HG03045 (cell line): ENCODE measurements around the gene ALOX15B.
"Not testable (repeated sequence)": the region's sequence is repeated elsewhere in the genome, so short reads cannot be mapped to it uniquely, and the experiment has no call there.

ENCODE experiments used
- ATAC-seq: cut with Tn5 transposase; IDR thresholded peaks from one replicate; pipeline ENCODE4 v1.9.1; 2021; ENCODE audit warnings: mild to moderate bottlenecking, moderate library complexity; ENCODE audit not compliant: unreplicated experiment

ALOX15B gene

GRCh38 chr17:8013731-8014557 lies 24.9 kb upstream of the ALOX15B start:
- ATAC-seq: no peak

GRCh38 chr17:8014558-8014850 lies 24.4 kb upstream of the ALOX15B start:
- no peak for ATAC-seq

GRCh38 chr17:8015236-8015956 lies 23.5 kb upstream of the ALOX15B start:
- ATAC-seq: no peak

GRCh38 chr17:8015957-8016631 lies 22.8 kb upstream of the ALOX15B start:
- no peak for ATAC-seq

- no peak for ATAC-seq
Observed at GRCh38 chr17:8016632-8017424, 22.0 kb upstream of the ALOX15B start.

GRCh38 chr17:8018436-8018835 lies 20.4 kb upstream of the ALOX15B start:
- no peak for ATAC-seq

- ATAC-seq: no peak
Observed at GRCh38 chr17:8019166-8019565, 19.7 kb upstream of the ALOX15B start.

- no peak for ATAC-seq
Observed at GRCh38 chr17:8019665-8020650, 18.9 kb upstream of the ALOX15B start.

GRCh38 chr17:8020776-8021564 lies 17.9 kb upstream of the ALOX15B start:
- no peak for ATAC-seq

GRCh38 chr17:8021565-8022359 lies 17.1 kb upstream of the ALOX15B start:
- no peak for ATAC-seq

GRCh38 chr17:8022360-8023003 lies 16.4 kb upstream of the ALOX15B start:
- no peak for ATAC-seq

- ATAC-seq: not testable (repeated sequence)
Observed at GRCh38 chr17:8024161-8024560, 14.7 kb upstream of the ALOX15B start.

- ATAC-seq: no peak
Observed at GRCh38 chr17:8025176-8025911, 13.5 kb upstream of the ALOX15B start.

- no peak for ATAC-seq
Observed at GRCh38 chr17:8029121-8029520, 9.7 kb upstream of the ALOX15B start.

GRCh38 chr17:8031261-8031661 lies 7.6 kb upstream of the ALOX15B start:
- ATAC-seq: no peak

- ATAC-seq: no peak
Observed at GRCh38 chr17:8031950-8032349, 6.9 kb upstream of the ALOX15B start.

- no peak for ATAC-seq
Observed at GRCh38 chr17:8032442-8032841, 6.4 kb upstream of the ALOX15B start.
